ENCODE data around the gene PDE4DIP.
"Not testable (repeated sequence)": the region's sequence is repeated elsewhere in the genome, so short reads cannot be mapped to it uniquely, and the experiment has no call there.

DNA sequence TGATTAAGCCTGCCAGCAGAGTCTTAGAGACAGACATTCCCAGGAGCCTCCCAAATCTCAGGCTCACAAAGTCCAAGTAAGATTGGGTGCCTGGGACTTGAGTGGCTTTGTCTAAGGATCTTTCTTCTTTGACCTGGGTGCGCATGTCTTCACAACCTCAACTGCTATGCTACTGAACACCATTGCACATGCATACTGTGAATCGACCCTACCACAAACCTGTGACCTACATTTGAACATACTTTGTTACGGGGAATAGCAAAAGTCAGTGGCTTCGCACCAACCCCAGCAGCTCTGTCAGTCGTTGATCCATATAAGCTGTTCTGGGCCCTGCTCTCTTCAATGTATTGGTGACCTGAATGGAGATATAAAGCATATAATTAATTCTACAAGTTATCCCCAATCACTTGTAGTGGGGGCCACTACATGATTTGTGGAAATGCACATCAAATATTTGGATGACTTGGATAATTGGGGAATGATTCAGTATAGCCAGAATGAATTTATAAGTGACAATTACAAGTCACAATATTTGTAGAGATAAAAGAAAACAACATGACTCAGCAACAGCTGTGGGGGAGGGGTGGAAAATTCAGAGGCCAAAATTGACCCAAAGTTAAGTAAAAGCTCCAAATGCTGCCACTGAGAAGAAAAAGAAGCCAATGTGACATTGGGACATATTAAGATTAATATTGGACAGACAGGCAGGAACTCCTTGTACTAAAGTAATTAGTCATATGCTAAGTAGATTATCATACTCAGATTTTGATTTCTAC, 152.4 kb downstream of the PDE4DIP start:
- not testable (repeated sequence) for TF ChIP-seq POLR2A, POLR2AphosphoS5 (IDR thresholded peaks at IDR 0.05)
- TF ChIP-seq, protein P1, sequence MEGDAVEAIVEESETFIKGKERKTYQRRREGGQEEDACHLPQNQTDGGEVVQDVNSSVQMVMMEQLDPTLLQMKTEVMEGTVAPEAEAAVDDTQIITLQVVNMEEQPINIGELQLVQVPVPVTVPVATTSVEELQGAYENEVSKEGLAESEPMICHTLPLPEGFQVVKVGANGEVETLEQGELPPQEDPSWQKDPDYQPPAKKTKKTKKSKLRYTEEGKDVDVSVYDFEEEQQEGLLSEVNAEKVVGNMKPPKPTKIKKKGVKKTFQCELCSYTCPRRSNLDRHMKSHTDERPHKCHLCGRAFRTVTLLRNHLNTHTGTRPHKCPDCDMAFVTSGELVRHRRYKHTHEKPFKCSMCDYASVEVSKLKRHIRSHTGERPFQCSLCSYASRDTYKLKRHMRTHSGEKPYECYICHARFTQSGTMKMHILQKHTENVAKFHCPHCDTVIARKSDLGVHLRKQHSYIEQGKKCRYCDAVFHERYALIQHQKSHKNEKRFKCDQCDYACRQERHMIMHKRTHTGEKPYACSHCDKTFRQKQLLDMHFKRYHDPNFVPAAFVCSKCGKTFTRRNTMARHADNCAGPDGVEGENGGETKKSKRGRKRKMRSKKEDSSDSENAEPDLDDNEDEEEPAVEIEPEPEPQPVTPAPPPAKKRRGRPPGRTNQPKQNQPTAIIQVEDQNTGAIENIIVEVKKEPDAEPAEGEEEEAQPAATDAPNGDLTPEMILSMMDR (IDR thresholded peaks at IDR 0.05), result not testable (repeated sequence)
